ENCODE results near the gene MYL10. TPM values are rescaled to one million over a fixed set of nuclear protein-coding genes. Genes with fewer than 3 reads are reported as not detected.

Gene MYL10
- total and polyA plus RNA-seq, 2 of the 8 experiments (the other 6 are each of a cell fraction or from before 2014, with no cell fraction given): 0.18 TPM; not detected in 1

DNA sequence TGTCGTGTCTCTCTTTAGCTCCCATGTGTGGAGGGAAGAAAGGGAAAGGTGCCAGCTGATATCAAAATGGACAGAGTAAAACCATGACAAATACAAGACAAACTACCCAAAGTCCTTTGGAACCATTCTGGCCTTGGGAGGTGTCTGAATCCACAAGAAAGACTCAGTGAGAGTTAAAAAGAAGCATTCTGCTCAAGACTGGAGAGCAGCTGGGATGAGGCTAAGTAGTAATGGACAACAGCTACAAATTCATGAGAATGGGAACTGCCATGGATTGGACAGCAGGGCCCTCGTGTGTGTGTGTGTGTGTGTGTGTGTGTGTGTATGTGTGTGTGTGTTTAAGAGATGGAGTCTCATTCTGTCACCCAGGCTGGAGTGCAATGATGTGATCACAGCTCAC, 39.6 kb upstream of the MYL10 start:
- FAIRE-seq (no peak), DNase-seq (ENCODE audit: low read depth in 1 of 2, low spot score in 2 of 2) (no peak)
- no peak overlapping the region for H2BK5ac ChIP-seq (ENCODE audit: low read depth, low read length)
- H2BK120ac ChIP-seq (replicated peaks; ENCODE audit: low read depth, low read length): no peak overlapping the region
- no peak overlapping the region for H4K91ac ChIP-seq (replicated peaks; ENCODE audit: insufficient read length, low read length)
- H3K18ac ChIP-seq (ENCODE audit: extremely low read depth, low read length): no peak overlapping the region
- POLR2A ChIA-PET (ENCODE audit: partially characterized antibody): interaction anchor here (0.6 to 2.0 kb wide), 4 partner anchors 9 to 66 kb away, joined by 3 to 4 read pairs (median 4); partner anchors contain the start of gene MYL10
- no peak overlapping the region for H2BK12ac ChIP-seq (ENCODE audit: low read depth, low read length)
- H4K8ac ChIP-seq (ENCODE audit: extremely low read depth, insufficient read depth, low read length): no peak overlapping the region
- H3K27ac ChIP-seq (ENCODE audit: low read depth, low read length): no peak overlapping the region
- no peaks in the 10 kb centered on the region for H3K79me1 ChIP-seq (ENCODE audit: low read depth, low read length)
- H2BK15ac ChIP-seq (ENCODE audit: low read length): no peak overlapping the region
- no peaks in the 10 kb centered on the region for H3K9me3 ChIP-seq (ENCODE audit: insufficient read depth in 2 of 2, low read depth in 1 of 2, low read length in 1 of 2)
- H3K4me2 ChIP-seq (ENCODE audit: insufficient read depth in 1 of 2, low read depth in 2 of 2, low read length in 2 of 2): no peak overlapping the region
- no peaks in the 10 kb centered on the region for H3K36me3 ChIP-seq (ENCODE audit: control insufficient read depth in 2 of 4, insufficient read depth in 4 of 4, low read length in 3 of 4)
- CTCF ChIA-PET (ENCODE audit: partially characterized antibody): interaction anchor here (0.6 to 3.2 kb wide), 14 partner anchors 9 to 206 kb away, joined by 3 to 15 read pairs (median 4); no protein-coding TSS in a partner anchor
- no peak overlapping the region for H3K4ac ChIP-seq (replicated peaks; ENCODE audit: insufficient read length, low read depth, low read length)
- H4K20me1 ChIP-seq (replicated peaks in 1 of 2; ENCODE audit: control insufficient read depth in 1 of 2, insufficient read depth in 2 of 2, low read length in 2 of 2): no peaks in the 10 kb centered on the region
- H3K27me3 ChIP-seq (replicated peaks in 1 of 4; ENCODE audit: control insufficient read depth in 3 of 4, extremely low read depth in 1 of 4, insufficient read depth in 3 of 4, low read length in 3 of 4): no peaks in the 10 kb centered on the region
- no peak overlapping the region for H2AFZ ChIP-seq (ENCODE audit: low read length)
- H3K9ac ChIP-seq (replicated peaks in 1 of 4; ENCODE audit: extremely low read depth in 1 of 4, low read depth in 3 of 4, low read length in 3 of 4): no peak overlapping the region
- no peak overlapping the region for H3K4me3 ChIP-seq (ENCODE audit: extremely low read depth in 1 of 4, insufficient read depth in 2 of 4, low read depth in 3 of 4, low read length in 4 of 4)
- no peak overlapping the region for H4K5ac ChIP-seq (ENCODE audit: insufficient read length, low read depth, low read length)
- peaks cover 0 to 16% (median 7%) of the 10 kb centered on the region in 4 experiments; a peak in 6 of 7 replicates for H3K4me1 ChIP-seq (replicated peaks in 1 of 4; ENCODE audit: control insufficient read depth in 3 of 4, insufficient read depth in 4 of 4, low read length in 3 of 4)
- H2BK20ac ChIP-seq (ENCODE audit: low read length): no peak overlapping the region
- no peak overlapping the region for H3K14ac ChIP-seq (ENCODE audit: insufficient read length)
- no peak overlapping the region for H3K23ac ChIP-seq (ENCODE audit: insufficient read length)
- WGBS, 2 experiments (ENCODE audit: extremely low coverage in 1 of 2, insufficient coverage in 1 of 2, insufficient read length in 1 of 2, insufficient replicate concordance in 2 of 2, low coverage in 1 of 2, low lambda C conversion rate in 2 of 2, missing lambda C conversion rate in 1 of 2): 88% methylated on average over 2 of the region's 2 CpGs; no CpG with 5 or more reads in 1 of the 2 experiments
- H2AK5ac ChIP-seq (ENCODE audit: low read depth, low read length): no peak overlapping the region
- no peak overlapping the region for H3K56ac ChIP-seq (replicated peaks; ENCODE audit: insufficient read length, low read depth, low read length)
- no peaks in the 10 kb centered on the region for H3K23me2 ChIP-seq (ENCODE audit: low read depth, low read length)
- H3K79me2 ChIP-seq (ENCODE audit: control insufficient read depth in 1 of 2, insufficient read depth in 2 of 2, low read length in 2 of 2): no peaks in the 10 kb centered on the region
- TF ChIP-seq TBP (IDR thresholded peaks at IDR 0.05; ENCODE audit: low read depth, low read length) (no peak), CTCF (IDR thresholded peaks at IDR 0.05; ENCODE audit: control extremely low read depth in 1 of 3, insufficient read depth in 1 of 3, low read depth in 1 of 3, low read length in 3 of 3) (no peak), SP1 (IDR thresholded peaks at IDR 0.05; ENCODE audit: low read depth, low read length) (no peak), EP300 (IDR thresholded peaks at IDR 0.05; ENCODE audit: borderline replicate concordance in 1 of 2, low read depth in 2 of 2, low read length in 2 of 2) (no peak), CHD1 (IDR thresholded peaks at IDR 0.05; ENCODE audit: low read depth, low read length) (no peak), ATF3 (IDR thresholded peaks at IDR 0.05; ENCODE audit: insufficient read depth, low read depth, low read length) (no peak), PHF8 (conservative IDR thresholded peaks at IDR 0.05; ENCODE audit: low read depth, low read length) (no peak), HDAC6 (IDR thresholded peaks at IDR 0.05; ENCODE audit: low read depth, low read length) (no peak), CBX8 (IDR thresholded peaks at IDR 0.05; ENCODE audit: borderline replicate concordance, low read depth, low read length) (no peak), JUN (IDR thresholded peaks at IDR 0.05; ENCODE audit: low read depth, low read length) (no peak), POLR2AphosphoS5 (IDR thresholded peaks at IDR 0.05; ENCODE audit: low read depth, low read length) (no peak)
